WI38 (cell line): ENCODE measurements around the gene DGKE.

ENCODE experiments used
- H3K4me3 ChIP-seq: 2 replicates; pipeline ENCODE4 v1.5.1; 2011; ENCODE audit warnings: low read depth, mild to moderate bottlenecking, control low read depth, low read length
- CTCF ChIP-seq: IDR thresholded peaks from 2 replicates; pipeline ENCODE4 v1.5.1; 2012; ENCODE audit warnings: low read depth, mild to moderate bottlenecking, control low read depth, low read length

The DGKE gene

GRCh38 chr17:56815711-56816110, 18.2 kb upstream of the DGKE start:
- no peak for TF ChIP-seq CTCF
- no peak overlapping the region; the same call in 1 of the 2 replicates for H3K4me3 ChIP-seq

- no peak for TF ChIP-seq CTCF
- no peak overlapping the region for H3K4me3 ChIP-seq
Observed at GRCh38 chr17:56817066-56817465, 16.9 kb upstream of the DGKE start.

GRCh38 chr17:56819030-56819429, 14.9 kb upstream of the DGKE start:
- H3K4me3 ChIP-seq, result no peak overlapping the region
- no peak for TF ChIP-seq CTCF

- peak; percentile 74 for TF ChIP-seq CTCF
- no peak overlapping the region for H3K4me3 ChIP-seq
Observed at GRCh38 chr17:56819431-56820145, 14.4 kb upstream of the DGKE start.

GRCh38 chr17:56820207-56820606, 13.7 kb upstream of the DGKE start:
- TF ChIP-seq CTCF, result no peak
- no peak overlapping the region for H3K4me3 ChIP-seq

- no peak for TF ChIP-seq CTCF
Observed at GRCh38 chr17:56821847-56822534, 12.0 kb upstream of the DGKE start.

GRCh38 chr17:56822725-56823124, 11.2 kb upstream of the DGKE start:
- TF ChIP-seq CTCF, result no peak
- H3K4me3 ChIP-seq, result no peak overlapping the region

More at GRCh38 chr17:56821847-56822534, 12.0 kb upstream of the DGKE start:
- no peak overlapping the region for H3K4me3 ChIP-seq
